ENCODE results near the gene TRIM7.

Gene TRIM7

DNA sequence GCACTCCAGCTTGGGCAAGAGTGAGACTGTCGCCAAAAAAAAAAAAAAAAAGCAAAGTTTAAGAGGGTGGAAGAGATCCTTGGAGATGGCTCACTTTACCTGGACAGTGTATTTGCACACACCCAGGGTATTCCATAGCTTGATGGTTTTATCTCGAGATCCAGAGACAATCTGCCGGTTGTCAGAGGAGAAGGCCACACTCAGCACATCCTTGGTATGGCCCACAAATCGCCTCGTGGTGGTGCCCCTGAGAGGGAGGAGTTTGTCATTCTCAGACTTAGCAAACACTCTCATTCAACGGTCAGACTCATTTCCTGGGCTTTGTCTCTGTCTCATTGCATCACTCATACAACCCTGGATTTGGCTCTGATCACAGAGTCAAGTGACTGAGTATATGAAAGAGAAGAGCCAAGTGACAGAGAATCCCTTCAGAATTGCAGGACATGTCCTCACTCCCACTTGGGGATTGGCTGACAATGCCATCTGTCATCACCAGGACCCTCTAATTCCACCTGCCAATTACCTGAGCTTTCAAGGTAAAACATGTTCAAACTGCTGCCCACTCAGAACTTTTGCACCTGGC lies 36.5 kb upstream of the TRIM7 start:
- Histone ChIP-seq H2AFZ (ENCODE audit: low read depth) (no peak overlapping the region), H3K9ac (peak overlapping the region; percentile 98; the same call in 1 of the 2 replicates), H3K4me3 (IDR thresholded peaks at IDR 0.05; ENCODE audit: insufficient read depth, low read depth, low read length) (no peak overlapping the region), H3K27ac (peak overlapping the region; percentile 90; the same call in 1 of the 2 replicates), H3K27me3 (ENCODE audit: insufficient read depth, low read depth) (no peaks in the 10 kb centered on the region), H3K79me2 (ENCODE audit: insufficient read depth, low read depth) (peaks cover 54% of the 10 kb centered on the region), H3K36me3 (ENCODE audit: insufficient read depth) (peaks cover 23% of the 10 kb centered on the region; the same call in 1 of the 2 replicates), H4K20me1 (ENCODE audit: insufficient read depth) (peaks cover 8% of the 10 kb centered on the region; the same call in 1 of the 2 replicates), H3K4me2 (peak overlapping the region; percentile 93), H3K4me1 (ENCODE audit: low read depth, poor library complexity, severe bottlenecking) (peaks cover 19% of the 10 kb centered on the region)
- TF ChIP-seq, protein P1, sequence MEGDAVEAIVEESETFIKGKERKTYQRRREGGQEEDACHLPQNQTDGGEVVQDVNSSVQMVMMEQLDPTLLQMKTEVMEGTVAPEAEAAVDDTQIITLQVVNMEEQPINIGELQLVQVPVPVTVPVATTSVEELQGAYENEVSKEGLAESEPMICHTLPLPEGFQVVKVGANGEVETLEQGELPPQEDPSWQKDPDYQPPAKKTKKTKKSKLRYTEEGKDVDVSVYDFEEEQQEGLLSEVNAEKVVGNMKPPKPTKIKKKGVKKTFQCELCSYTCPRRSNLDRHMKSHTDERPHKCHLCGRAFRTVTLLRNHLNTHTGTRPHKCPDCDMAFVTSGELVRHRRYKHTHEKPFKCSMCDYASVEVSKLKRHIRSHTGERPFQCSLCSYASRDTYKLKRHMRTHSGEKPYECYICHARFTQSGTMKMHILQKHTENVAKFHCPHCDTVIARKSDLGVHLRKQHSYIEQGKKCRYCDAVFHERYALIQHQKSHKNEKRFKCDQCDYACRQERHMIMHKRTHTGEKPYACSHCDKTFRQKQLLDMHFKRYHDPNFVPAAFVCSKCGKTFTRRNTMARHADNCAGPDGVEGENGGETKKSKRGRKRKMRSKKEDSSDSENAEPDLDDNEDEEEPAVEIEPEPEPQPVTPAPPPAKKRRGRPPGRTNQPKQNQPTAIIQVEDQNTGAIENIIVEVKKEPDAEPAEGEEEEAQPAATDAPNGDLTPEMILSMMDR (conservative IDR thresholded peaks at IDR 0.05; ENCODE audit: low read depth, low read length), result no peak

DNA sequence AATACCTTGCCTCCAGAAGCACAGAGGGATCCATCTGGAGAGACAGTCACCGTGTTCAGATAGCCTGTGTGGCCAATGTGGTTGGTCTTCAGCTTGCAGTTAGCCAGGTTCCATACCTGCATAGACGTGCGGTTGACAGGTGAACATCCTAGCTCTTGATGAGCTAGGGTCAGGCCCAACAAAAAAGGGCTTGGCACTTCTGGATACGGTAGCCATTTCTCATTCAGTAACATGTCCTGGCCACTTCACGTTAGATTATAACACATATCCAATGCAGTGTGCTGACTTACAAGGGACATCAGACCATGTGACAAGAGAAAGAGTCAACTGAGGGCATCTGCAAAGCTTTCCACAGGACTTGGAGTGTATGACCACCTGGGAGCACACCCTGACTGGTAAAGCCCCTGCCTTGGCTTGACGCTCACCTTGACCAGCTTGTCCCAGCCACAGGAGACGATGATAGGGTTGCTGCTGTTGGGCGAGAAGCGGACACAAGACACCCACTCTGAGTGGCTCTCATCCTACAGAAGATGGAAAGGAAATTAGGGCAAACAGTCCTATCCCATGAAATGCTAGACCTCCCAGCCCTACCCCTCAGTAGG lies 34.2 kb upstream of the TRIM7 start:
- H3K4me2 ChIP-seq, result no peak overlapping the region
- no peak overlapping the region; the same call in 1 of the 2 replicates for H3K27ac ChIP-seq
- peaks cover 16% of the 10 kb centered on the region for H3K4me1 ChIP-seq (ENCODE audit: low read depth, poor library complexity, severe bottlenecking)
- H3K36me3 ChIP-seq (ENCODE audit: insufficient read depth), result peaks cover 23% of the 10 kb centered on the region; the same call in 1 of the 2 replicates
- H3K9ac ChIP-seq, result no peak overlapping the region
- TF ChIP-seq, protein P1 (conservative IDR thresholded peaks at IDR 0.05; ENCODE audit: low read depth, low read length), result no peak
- peaks cover 54% of the 10 kb centered on the region for H3K79me2 ChIP-seq (ENCODE audit: insufficient read depth, low read depth)
- no peaks in the 10 kb centered on the region for H3K27me3 ChIP-seq (ENCODE audit: insufficient read depth, low read depth)
- no peak overlapping the region for H3K4me3 ChIP-seq (IDR thresholded peaks at IDR 0.05; ENCODE audit: insufficient read depth, low read depth, low read length)
- H2AFZ ChIP-seq (ENCODE audit: low read depth), result no peak overlapping the region
- H4K20me1 ChIP-seq (ENCODE audit: insufficient read depth), result peaks cover 8% of the 10 kb centered on the region; the same call in 1 of the 2 replicates

DNA sequence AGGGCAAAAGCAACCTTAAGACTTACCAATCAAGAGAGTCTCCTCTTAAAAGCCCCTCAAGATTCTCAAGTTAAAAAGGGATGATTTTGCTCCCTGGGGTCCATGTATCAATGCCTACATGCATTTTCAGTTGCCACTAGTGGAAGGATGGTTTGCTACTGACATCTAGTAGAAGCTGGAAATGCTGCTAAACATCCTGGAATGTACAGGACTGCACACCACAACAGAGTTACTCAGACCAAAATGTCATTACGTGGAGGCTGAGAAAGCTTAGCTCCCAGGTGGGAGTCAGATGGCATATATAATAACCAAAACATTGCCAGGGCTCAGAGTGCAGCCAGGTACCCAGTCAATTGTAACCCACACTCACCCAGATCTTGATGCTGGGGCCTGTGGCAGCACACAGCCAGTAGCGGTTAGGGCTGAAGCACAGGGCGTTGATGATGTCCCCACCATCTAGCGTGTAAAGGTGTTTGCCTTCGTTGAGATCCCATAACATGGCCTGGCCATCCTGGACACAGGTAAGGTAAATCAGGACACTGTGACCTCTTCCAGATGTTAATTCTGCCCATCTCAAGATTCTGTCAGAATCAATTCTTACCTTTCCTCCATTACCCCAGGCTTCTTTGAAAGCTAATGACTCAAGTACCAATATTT lies 32.9 kb upstream of the TRIM7 start:
- TF ChIP-seq, protein P1 (conservative IDR thresholded peaks at IDR 0.05; ENCODE audit: low read depth, low read length), result no peak
- Histone ChIP-seq H3K27ac (no peak overlapping the region), H3K9ac (no peak overlapping the region), H3K4me3 (IDR thresholded peaks at IDR 0.05; ENCODE audit: insufficient read depth, low read depth, low read length) (no peak overlapping the region), H3K4me1 (ENCODE audit: low read depth, poor library complexity, severe bottlenecking) (peaks cover 16% of the 10 kb centered on the region), H3K27me3 (ENCODE audit: insufficient read depth, low read depth) (no peaks in the 10 kb centered on the region), H3K4me2 (no peak overlapping the region), H4K20me1 (ENCODE audit: insufficient read depth) (peaks cover 8% of the 10 kb centered on the region; the same call in 1 of the 2 replicates), H3K36me3 (ENCODE audit: insufficient read depth) (peaks cover 23% of the 10 kb centered on the region; the same call in 1 of the 2 replicates), H2AFZ (ENCODE audit: low read depth) (no peak overlapping the region), H3K79me2 (ENCODE audit: insufficient read depth, low read depth) (peaks cover 45% of the 10 kb centered on the region)

DNA sequence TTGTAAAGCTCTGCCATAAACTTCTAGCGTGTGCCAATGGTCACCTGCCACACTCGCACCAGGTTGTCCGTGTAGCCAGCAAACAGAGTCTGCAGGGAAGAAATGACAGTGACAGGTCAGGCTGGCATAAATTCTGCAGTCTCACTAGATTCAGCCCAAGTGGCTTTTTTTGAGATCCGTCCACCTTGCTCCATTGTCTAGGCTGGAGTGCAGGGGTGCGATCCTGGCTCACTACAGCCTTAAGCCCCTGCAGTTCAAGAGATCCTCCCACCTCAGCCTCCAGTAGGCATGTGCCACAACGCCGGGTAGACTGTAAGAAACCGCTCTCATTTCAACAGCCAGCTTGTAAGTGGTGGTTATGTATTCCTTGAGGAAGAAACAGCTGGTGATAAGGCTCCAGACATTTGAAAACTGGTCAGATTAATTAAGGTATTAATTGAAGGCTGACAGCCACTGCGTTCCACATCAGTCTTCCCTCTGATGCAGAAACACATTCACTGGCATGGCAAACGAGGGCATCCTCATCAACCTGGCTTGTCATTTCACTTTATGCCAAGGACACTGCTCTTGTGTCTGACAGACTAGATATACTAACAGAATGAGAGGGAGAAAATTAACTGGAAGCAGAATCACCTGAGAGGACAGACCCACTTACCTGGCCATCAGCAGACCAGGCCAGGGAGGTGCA lies 32.1 kb upstream of the TRIM7 start:
- Histone ChIP-seq H3K27me3 (ENCODE audit: insufficient read depth, low read depth) (no peaks in the 10 kb centered on the region), H3K27ac (no peak overlapping the region), H2AFZ (ENCODE audit: low read depth) (no peak overlapping the region), H3K79me2 (ENCODE audit: insufficient read depth, low read depth) (peaks cover 37% of the 10 kb centered on the region), H4K20me1 (ENCODE audit: insufficient read depth) (peaks cover 8% of the 10 kb centered on the region; the same call in 1 of the 2 replicates), H3K4me2 (no peak overlapping the region), H3K4me1 (ENCODE audit: low read depth, poor library complexity, severe bottlenecking) (peaks cover 15% of the 10 kb centered on the region), H3K36me3 (ENCODE audit: insufficient read depth) (peaks cover 23% of the 10 kb centered on the region; the same call in 1 of the 2 replicates), H3K9ac (no peak overlapping the region), H3K4me3 (IDR thresholded peaks at IDR 0.05; ENCODE audit: insufficient read depth, low read depth, low read length) (no peak overlapping the region)
- TF ChIP-seq, protein P1 (conservative IDR thresholded peaks at IDR 0.05; ENCODE audit: low read depth, low read length), result no peak

Measured in KMS-11 (cell line).